ENCODE measurements around the gene DDX24.

The DDX24 gene

GRCh38 chr14:94016446-94016976 is 64.5 kb downstream of the DDX24 start:
- no peak for DNase-seq (ENCODE audit: insufficient read length, low spot score)
- no peak for FAIRE-seq

GRCh38 chr14:94015223-94015622 is 65.8 kb downstream of the DDX24 start:
- FAIRE-seq (no peak), DNase-seq (ENCODE audit: insufficient read length, low spot score) (no peak)

GRCh38 chr14:94014382-94014781 is 66.6 kb downstream of the DDX24 start:
- DNase-seq (ENCODE audit: insufficient read length, low spot score) = no peak
- FAIRE-seq = no peak

- DNase-seq (ENCODE audit: insufficient read length, low spot score) (no peak), FAIRE-seq (no peak)
These were observed 69.2 kb downstream of the DDX24 start for GRCh38 chr14:94011795-94012194.

GRCh38 chr14:94010625-94011024 is 70.4 kb downstream of the DDX24 start:
- FAIRE-seq (no peak), DNase-seq (ENCODE audit: insufficient read length, low spot score) (no peak)

- peak; percentile 26 for DNase-seq (ENCODE audit: insufficient read length, low spot score)
- FAIRE-seq = no peak
These were observed 71.2 kb downstream of the DDX24 start for GRCh38 chr14:94009767-94010166.

- no peak for FAIRE-seq
- no peak for DNase-seq (ENCODE audit: insufficient read length, low spot score)
These were observed 72.8 kb downstream of the DDX24 start for GRCh38 chr14:94008234-94008633.

- FAIRE-seq (no peak), DNase-seq (ENCODE audit: insufficient read length, low spot score) (no peak)
These were observed 75.5 kb downstream of the DDX24 start for GRCh38 chr14:94005324-94006073.

- FAIRE-seq = no peak
- DNase-seq (ENCODE audit: insufficient read length, low spot score) = no peak
These were observed 77.0 kb downstream of the DDX24 start for GRCh38 chr14:94004015-94004414.

- DNase-seq (ENCODE audit: insufficient read length, low spot score) = no peak
These were observed 77.6 kb downstream of the DDX24 start for GRCh38 chr14:94003397-94003796.

GRCh38 chr14:94001501-94002396 is 79.3 kb downstream of the DDX24 start:
- DNase-seq (ENCODE audit: insufficient read length, low spot score) (peak; percentile 87), FAIRE-seq (peak; percentile 82)

More at GRCh38 chr14:94003397-94003796, 77.6 kb downstream of the DDX24 start:
- peak; percentile 48 for FAIRE-seq

GRCh38 chr14:94001016-94001415 is 80.0 kb downstream of the DDX24 start:
- DNase-seq (ENCODE audit: insufficient read length, low spot score) = no peak
- FAIRE-seq = no peak

- FAIRE-seq = no peak
These were observed 80.7 kb downstream of the DDX24 start for GRCh38 chr14:94000267-94000666.

GRCh38 chr14:93999573-93999972 is 81.4 kb downstream of the DDX24 start:
- FAIRE-seq (no peak), DNase-seq (ENCODE audit: insufficient read length, low spot score) (no peak)

More at GRCh38 chr14:94000267-94000666, 80.7 kb downstream of the DDX24 start:
- no peak for DNase-seq (ENCODE audit: insufficient read length, low spot score)

- DNase-seq (ENCODE audit: insufficient read length, low spot score) = no peak
- FAIRE-seq = no peak
These were observed 82.1 kb downstream of the DDX24 start for GRCh38 chr14:93998871-93999403.

Data from HTR-8/SVneo (cell line).